GM12873 (cell line): Measurements from ENCODE around the gene LPXN.

Experiments
- TF ChIP-seq, protein P1 (sequence below): IDR thresholded peaks from 2 replicates; pipeline ENCODE4 v1.5.1; 2012; ENCODE audit warnings: low read depth, mild to moderate bottlenecking, moderate library complexity, low read length, control low read depth; ENCODE audit not compliant: insufficient read depth; ENCODE audit errors: missing control alignments

The LPXN gene

GRCh38 chr11:58490827-58491226 is 84.8 kb downstream of the LPXN start:
- TF ChIP-seq, protein P1, sequence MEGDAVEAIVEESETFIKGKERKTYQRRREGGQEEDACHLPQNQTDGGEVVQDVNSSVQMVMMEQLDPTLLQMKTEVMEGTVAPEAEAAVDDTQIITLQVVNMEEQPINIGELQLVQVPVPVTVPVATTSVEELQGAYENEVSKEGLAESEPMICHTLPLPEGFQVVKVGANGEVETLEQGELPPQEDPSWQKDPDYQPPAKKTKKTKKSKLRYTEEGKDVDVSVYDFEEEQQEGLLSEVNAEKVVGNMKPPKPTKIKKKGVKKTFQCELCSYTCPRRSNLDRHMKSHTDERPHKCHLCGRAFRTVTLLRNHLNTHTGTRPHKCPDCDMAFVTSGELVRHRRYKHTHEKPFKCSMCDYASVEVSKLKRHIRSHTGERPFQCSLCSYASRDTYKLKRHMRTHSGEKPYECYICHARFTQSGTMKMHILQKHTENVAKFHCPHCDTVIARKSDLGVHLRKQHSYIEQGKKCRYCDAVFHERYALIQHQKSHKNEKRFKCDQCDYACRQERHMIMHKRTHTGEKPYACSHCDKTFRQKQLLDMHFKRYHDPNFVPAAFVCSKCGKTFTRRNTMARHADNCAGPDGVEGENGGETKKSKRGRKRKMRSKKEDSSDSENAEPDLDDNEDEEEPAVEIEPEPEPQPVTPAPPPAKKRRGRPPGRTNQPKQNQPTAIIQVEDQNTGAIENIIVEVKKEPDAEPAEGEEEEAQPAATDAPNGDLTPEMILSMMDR, result no peak

DNA sequence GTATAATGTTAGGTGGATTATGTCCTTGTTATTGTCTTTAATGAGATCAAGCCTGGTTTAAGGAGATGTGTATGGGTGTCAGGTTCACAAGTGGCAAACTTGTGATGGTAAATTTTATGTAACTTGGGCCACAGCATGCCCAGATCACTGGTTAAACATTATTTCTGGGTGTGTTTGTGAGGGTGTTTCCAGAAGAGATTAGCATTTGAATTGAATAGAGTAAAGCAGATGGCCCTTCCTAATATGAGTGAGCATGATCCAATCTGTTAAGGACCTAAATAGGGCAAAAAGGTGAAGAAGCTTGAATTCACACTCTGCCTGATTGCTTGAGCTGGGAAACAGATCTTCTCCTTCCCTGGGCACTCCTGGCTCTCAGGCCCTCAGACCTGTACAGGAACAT is 88.5 kb downstream of the LPXN start:
- TF ChIP-seq, protein P1, result no peak

GRCh38 chr11:58485961-58486360 is 89.7 kb downstream of the LPXN start:
- TF ChIP-seq, protein P1, result no peak
